ENCODE measurements around the gene RNF7.
"Not testable (repeated sequence)": the region's sequence is repeated elsewhere in the genome, so short reads cannot be mapped to it uniquely, and the experiment has no call there.

RNF7 gene

GRCh38 chr3:141735770-141736465 is 2.2 kb upstream of the RNF7 start:
- no peak for DNase-seq

GRCh38 chr3:141737093-141737492 is 1.0 kb upstream of the RNF7 start:
- DNase-seq, result no peak

GRCh38 chr3:141737678-141738021 is 448 bp upstream of the RNF7 start:
- no peak for DNase-seq

GRCh38 chr3:141738891-141739363 is 829 bp downstream of the RNF7 start:
- peak; percentile 49 for DNase-seq

GRCh38 chr3:141739731-141740130 is 1.6 kb downstream of the RNF7 start:
- DNase-seq, result no peak

GRCh38 chr3:141740349-141740748 is 2.3 kb downstream of the RNF7 start:
- DNase-seq, result no peak

- no peak for DNase-seq
Observed at GRCh38 chr3:141743305-141743704, 5.2 kb downstream of the RNF7 start.

- DNase-seq, result no peak
Observed at GRCh38 chr3:141746962-141747361, 8.9 kb downstream of the RNF7 start.

GRCh38 chr3:141753399-141753798 is 15.3 kb downstream of the RNF7 start:
- no peak for DNase-seq

GRCh38 chr3:141754032-141754431 is 15.9 kb downstream of the RNF7 start:
- no peak for DNase-seq

GRCh38 chr3:141762552-141762951 is 24.5 kb downstream of the RNF7 start:
- DNase-seq, result not testable (repeated sequence)

- DNase-seq, result no peak
Observed at GRCh38 chr3:141763088-141763750, 25.1 kb downstream of the RNF7 start, which contains the start of gene GRK7. Gene GRK7 (plus strand): TSS chr3:141763408. CDS start chr3:141778285, 14,877 bp downstream.

GRCh38 chr3:141764045-141764444 is 25.9 kb downstream of the RNF7 start:
- no peak for DNase-seq

- no peak for DNase-seq
Observed at GRCh38 chr3:141764465-141764864, 26.4 kb downstream of the RNF7 start.

GRCh38 chr3:141764986-141765385 is 26.9 kb downstream of the RNF7 start:
- DNase-seq, result no peak

- DNase-seq, result no peak
Observed at GRCh38 chr3:141767066-141767465, 29.0 kb downstream of the RNF7 start.

GRCh38 chr3:141769221-141769894 is 31.3 kb downstream of the RNF7 start:
- DNase-seq, result no peak

GRCh38 chr3:141773676-141774075 is 35.6 kb downstream of the RNF7 start:
- no peak for DNase-seq

- no peak for DNase-seq
Observed at GRCh38 chr3:141776376-141776775, 38.3 kb downstream of the RNF7 start.

- DNase-seq, result no peak
Observed at GRCh38 chr3:141776885-141777284, 38.8 kb downstream of the RNF7 start.

- no peak for DNase-seq
Observed at GRCh38 chr3:141777957-141778813, 40.1 kb downstream of the RNF7 start.

GRCh38 chr3:141779667-141780066 is 41.6 kb downstream of the RNF7 start:
- no peak for DNase-seq

GRCh38 chr3:141782386-141782932 is 44.4 kb downstream of the RNF7 start:
- no peak for DNase-seq

Measured in KG1 (cell line).